GM12874 (cell line): Measurements from ENCODE around the gene ZNF423.

Experiments used
- CTCF ChIP-seq: IDR thresholded peaks from 2 replicates; pipeline ENCODE4 v1.5.1; 2011; ENCODE audit warnings: low read depth, mild to moderate bottlenecking, control low read depth, low read length, moderate library complexity; ENCODE audit not compliant: insufficient read depth

ZNF423 gene

GRCh38 chr16:49545741-49546448 is 310.0 kb downstream of the ZNF423 start:
- no peak for TF ChIP-seq CTCF

GRCh38 chr16:49545243-49545642 is 310.7 kb downstream of the ZNF423 start:
- TF ChIP-seq CTCF = no peak

- TF ChIP-seq CTCF = no peak
These were observed 311.1 kb downstream of the ZNF423 start for GRCh38 chr16:49544828-49545227.

GRCh38 chr16:49543631-49543946 is 312.3 kb downstream of the ZNF423 start:
- no peak for TF ChIP-seq CTCF

- no peak for TF ChIP-seq CTCF
These were observed 312.8 kb downstream of the ZNF423 start for GRCh38 chr16:49542946-49543630.

GRCh38 chr16:49542391-49542891 is 313.5 kb downstream of the ZNF423 start:
- TF ChIP-seq CTCF = no peak

GRCh38 chr16:49540836-49541235 is 315.1 kb downstream of the ZNF423 start:
- no peak for TF ChIP-seq CTCF
